GM12801 (cell line): ENCODE data around the gene CADPS2.

Experiments used
- TF ChIP-seq, protein P1 (sequence below): IDR thresholded peaks from one replicate; pipeline ENCODE4 v1.5.1; 2011; ENCODE audit warnings: control low read depth; ENCODE audit not compliant: insufficient read length; ENCODE audit errors: extremely low read depth

The CADPS2 gene

GRCh38 chr7:122413339-122413738 lies 472.9 kb downstream of the CADPS2 start:
- TF ChIP-seq, protein P1, sequence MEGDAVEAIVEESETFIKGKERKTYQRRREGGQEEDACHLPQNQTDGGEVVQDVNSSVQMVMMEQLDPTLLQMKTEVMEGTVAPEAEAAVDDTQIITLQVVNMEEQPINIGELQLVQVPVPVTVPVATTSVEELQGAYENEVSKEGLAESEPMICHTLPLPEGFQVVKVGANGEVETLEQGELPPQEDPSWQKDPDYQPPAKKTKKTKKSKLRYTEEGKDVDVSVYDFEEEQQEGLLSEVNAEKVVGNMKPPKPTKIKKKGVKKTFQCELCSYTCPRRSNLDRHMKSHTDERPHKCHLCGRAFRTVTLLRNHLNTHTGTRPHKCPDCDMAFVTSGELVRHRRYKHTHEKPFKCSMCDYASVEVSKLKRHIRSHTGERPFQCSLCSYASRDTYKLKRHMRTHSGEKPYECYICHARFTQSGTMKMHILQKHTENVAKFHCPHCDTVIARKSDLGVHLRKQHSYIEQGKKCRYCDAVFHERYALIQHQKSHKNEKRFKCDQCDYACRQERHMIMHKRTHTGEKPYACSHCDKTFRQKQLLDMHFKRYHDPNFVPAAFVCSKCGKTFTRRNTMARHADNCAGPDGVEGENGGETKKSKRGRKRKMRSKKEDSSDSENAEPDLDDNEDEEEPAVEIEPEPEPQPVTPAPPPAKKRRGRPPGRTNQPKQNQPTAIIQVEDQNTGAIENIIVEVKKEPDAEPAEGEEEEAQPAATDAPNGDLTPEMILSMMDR = no peak

DNA sequence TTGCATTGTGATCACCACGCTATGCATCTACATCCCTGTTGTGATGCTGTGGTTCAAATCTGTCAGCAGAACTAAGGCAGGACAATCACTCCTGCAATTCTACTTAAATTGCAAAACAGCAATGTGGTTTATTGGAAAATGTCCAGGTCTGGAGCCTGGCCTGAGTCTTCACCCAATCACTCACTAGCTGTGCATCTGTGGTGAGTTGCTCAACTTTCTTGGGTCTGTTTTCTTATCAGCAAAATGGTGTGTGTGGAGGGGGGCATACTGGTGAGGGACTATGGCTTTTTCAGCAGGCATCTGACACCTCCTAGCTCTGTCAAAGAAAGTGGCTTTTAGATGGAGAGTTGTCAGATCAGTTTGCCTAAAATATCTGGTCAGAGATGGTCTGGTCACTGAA lies 473.4 kb downstream of the CADPS2 start:
- TF ChIP-seq, protein P1 = no peak

DNA sequence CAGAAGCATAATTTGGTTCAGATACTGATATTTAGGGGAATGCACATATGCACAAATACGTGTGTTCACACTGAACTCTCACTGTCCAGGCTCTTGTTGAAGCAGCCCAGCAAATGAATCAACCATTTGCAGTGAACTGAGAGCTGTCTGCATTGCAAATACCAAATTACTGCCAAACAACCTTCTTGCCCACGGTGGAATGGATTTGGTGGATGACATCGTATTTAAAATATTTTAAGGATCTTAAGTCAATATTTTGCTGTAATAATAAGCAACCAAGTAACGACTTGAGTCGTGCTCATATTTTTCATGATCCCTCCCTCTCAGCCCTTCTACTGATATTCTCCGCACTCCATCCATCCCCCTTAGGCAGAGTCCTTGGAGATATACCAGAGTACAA lies 473.8 kb downstream of the CADPS2 start:
- TF ChIP-seq, protein P1 = no peak

- TF ChIP-seq, protein P1 = no peak
These were observed 479.1 kb downstream of the CADPS2 start for GRCh38 chr7:122407195-122407594.

GRCh38 chr7:122403113-122403512 lies 483.1 kb downstream of the CADPS2 start:
- TF ChIP-seq, protein P1 = no peak

- TF ChIP-seq, protein P1 = no peak
These were observed 484.0 kb downstream of the CADPS2 start for GRCh38 chr7:122402235-122402634.

DNA sequence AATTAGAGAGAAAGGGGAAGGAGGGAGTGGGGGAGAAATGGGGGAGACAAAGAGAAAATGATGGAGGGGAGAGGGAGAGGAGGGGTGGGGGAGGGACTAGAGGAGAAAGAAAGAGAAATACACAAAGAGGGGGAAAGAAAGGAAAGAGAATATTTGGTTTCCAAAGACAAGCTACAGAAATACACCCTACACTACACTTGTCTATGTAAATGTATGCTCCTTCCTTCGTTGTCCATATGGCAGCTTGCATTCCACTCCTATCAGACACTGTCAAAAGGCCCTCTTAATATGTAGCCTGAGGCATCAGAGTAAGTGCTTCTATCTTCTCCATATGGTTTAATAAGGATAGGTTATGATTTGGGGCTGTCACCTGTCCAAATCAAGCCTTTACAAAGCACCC lies 488.9 kb downstream of the CADPS2 start:
- TF ChIP-seq, protein P1 = no peak

DNA sequence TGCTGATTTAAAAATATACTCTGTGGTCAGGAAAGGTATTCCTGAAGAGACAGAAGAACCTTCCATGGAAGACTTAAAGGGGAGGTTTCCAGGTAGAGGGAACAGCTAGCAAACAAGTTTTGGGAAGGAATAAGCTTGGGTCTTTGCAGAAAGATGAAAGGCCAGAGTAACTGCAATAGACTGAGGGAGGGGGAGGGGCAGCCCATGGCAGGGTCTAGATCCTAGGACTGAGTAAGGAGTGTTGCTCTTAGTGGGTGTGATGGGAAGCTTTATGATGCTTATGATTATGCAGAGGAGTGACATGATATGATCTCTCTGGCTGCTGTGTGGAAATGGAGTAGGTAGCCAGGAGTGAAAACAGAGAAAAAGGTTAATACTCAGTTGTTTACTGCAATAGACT lies 491.7 kb downstream of the CADPS2 start:
- TF ChIP-seq, protein P1 = no peak
